HAP-1 (cell line): Measurements from ENCODE around the gene SLC5A10.
A peak's percentile ranks its signal among the peaks of the same experiment; 100 is the strongest.
"Not testable (repeated sequence)": the region's sequence is repeated elsewhere in the genome, so short reads cannot be mapped to it uniquely, and the experiment has no call there.

ENCODE experiments used
- DNase-seq, 2 experiments: peaks; one replicate each; pipeline ENCODE4 v3.0.0-alpha.2; 2016 to 2020; ENCODE audit warnings: low spot score in 2 of 2
- H3K27me3 ChIP-seq: fragments of 250-450 bp; sonication (Bioruptor Pico); 2 replicates; pipeline ENCODE4 v1.5.1; 2020; ENCODE audit warnings: low read depth, mild to moderate bottlenecking, moderate library complexity
- H3K36me3 ChIP-seq: fragments of 250-450 bp; sonication (Bioruptor Pico); replicated peaks from 2 replicates; pipeline ENCODE4 v1.5.1; 2020; ENCODE audit warnings: mild to moderate bottlenecking
- H3K4me1 ChIP-seq: fragments of 250-450 bp; sonication (Bioruptor Pico); 2 replicates; pipeline ENCODE4 v1.5.1; 2020; ENCODE audit warnings: mild to moderate bottlenecking
- H3K4me3 ChIP-seq: fragments of 250-450 bp; sonication (Bioruptor Pico); 2 replicates; pipeline ENCODE4 v1.5.1; 2020; ENCODE audit warnings: mild to moderate bottlenecking, moderate library complexity
- H3K9me3 ChIP-seq: fragments of 250-450 bp; sonication (Bioruptor Pico); 2 replicates; pipeline ENCODE4 v1.5.1; 2020; ENCODE audit warnings: mild to moderate bottlenecking, moderate library complexity
- in situ Hi-C: fragments of 300-500 bp; cut with MboI; formaldehyde crosslinking; loops from 3 replicates; pipeline ENCODE4 v1.14.3; 2020; ENCODE audit warnings: low sequenced_read_pairs, inconsistent platforms, mixed read lengths

SLC5A10 gene

GRCh38 chr17:19063326-19063956 is 111.5 kb downstream of the SLC5A10 start:
- H3K4me3 ChIP-seq, in situ Hi-C loops, H3K36me3 ChIP-seq, H3K27me3 ChIP-seq, H3K9me3 ChIP-seq, H3K4me1 ChIP-seq: not testable (repeated sequence)
- peak in 1 of 2 experiments; percentile 97 for DNase-seq

GRCh38 chr17:19064378-19064777 is 112.4 kb downstream of the SLC5A10 start:
- H3K27me3 ChIP-seq, H3K4me1 ChIP-seq, H3K4me3 ChIP-seq, in situ Hi-C loops, H3K9me3 ChIP-seq, H3K36me3 ChIP-seq: not testable (repeated sequence)
- DNase-seq, result peak in 1 of 2 experiments; percentile 9

- H3K4me1 ChIP-seq, H3K27me3 ChIP-seq, H3K9me3 ChIP-seq, in situ Hi-C loops, DNase-seq, H3K36me3 ChIP-seq, H3K4me3 ChIP-seq: not testable (repeated sequence)
Observed at GRCh38 chr17:19070318-19071168, 118.6 kb downstream of the SLC5A10 start.
